ENCODE data around the gene AOC1.
"Not testable (repeated sequence)": the region's sequence is repeated elsewhere in the genome, so short reads cannot be mapped to it uniquely, and the experiment has no call there.

The AOC1 gene

GRCh38 chr7:150852371-150852905 lies at the start of gene AOC1:
Gene AOC1 (plus strand): TSS chr7:150852517. CDS start chr7:150856471, 3,954 bp downstream.
- FAIRE-seq (no peak), DNase-seq (ENCODE audit: insufficient read length, low spot score) (no peak)

GRCh38 chr7:150803161-150803860 lies 49.0 kb upstream of the AOC1 start:
- FAIRE-seq, result no peak

GRCh38 chr7:150804802-150805201 lies 47.5 kb upstream of the AOC1 start:
- FAIRE-seq (no peak), DNase-seq (ENCODE audit: insufficient read length, low spot score) (no peak)

More at GRCh38 chr7:150803161-150803860, 49.0 kb upstream of the AOC1 start:
- no peak for DNase-seq (ENCODE audit: insufficient read length, low spot score)

GRCh38 chr7:150805864-150806263 lies 46.5 kb upstream of the AOC1 start:
- no peak for FAIRE-seq
- DNase-seq (ENCODE audit: insufficient read length, low spot score), result no peak

- no peak for DNase-seq (ENCODE audit: insufficient read length, low spot score)
- no peak for FAIRE-seq
Observed at GRCh38 chr7:150806454-150806853, 45.9 kb upstream of the AOC1 start.

- FAIRE-seq (no peak), DNase-seq (ENCODE audit: insufficient read length, low spot score) (no peak)
Observed at GRCh38 chr7:150806863-150807262, 45.5 kb upstream of the AOC1 start.

- not testable (repeated sequence) for FAIRE-seq; DNase-seq (ENCODE audit: insufficient read length, low spot score)
Observed at GRCh38 chr7:150807616-150808438, 44.5 kb upstream of the AOC1 start.

GRCh38 chr7:150814328-150815001 lies 37.9 kb upstream of the AOC1 start:
- FAIRE-seq (no peak), DNase-seq (ENCODE audit: insufficient read length, low spot score) (no peak)

GRCh38 chr7:150818971-150819370 lies 33.3 kb upstream of the AOC1 start:
- FAIRE-seq (no peak), DNase-seq (ENCODE audit: insufficient read length, low spot score) (no peak)

- FAIRE-seq (no peak), DNase-seq (ENCODE audit: insufficient read length, low spot score) (no peak)
Observed at GRCh38 chr7:150820148-150820547, 32.2 kb upstream of the AOC1 start.

GRCh38 chr7:150820578-150821198 lies 31.6 kb upstream of the AOC1 start:
- FAIRE-seq, result no peak
- no peak for DNase-seq (ENCODE audit: insufficient read length, low spot score)

- FAIRE-seq (no peak), DNase-seq (ENCODE audit: insufficient read length, low spot score) (no peak)
Observed at GRCh38 chr7:150823043-150823442, 29.3 kb upstream of the AOC1 start.

- FAIRE-seq, result no peak
- DNase-seq (ENCODE audit: insufficient read length, low spot score), result no peak
Observed at GRCh38 chr7:150823484-150824126, 28.7 kb upstream of the AOC1 start.

GRCh38 chr7:150824379-150825177 lies 27.7 kb upstream of the AOC1 start:
- FAIRE-seq, result no peak
- DNase-seq (ENCODE audit: insufficient read length, low spot score), result no peak

GRCh38 chr7:150826061-150826849 lies 26.1 kb upstream of the AOC1 start:
- no peak for FAIRE-seq
- DNase-seq (ENCODE audit: insufficient read length, low spot score), result no peak

- DNase-seq (ENCODE audit: insufficient read length, low spot score) (no peak), FAIRE-seq (no peak)
Observed at GRCh38 chr7:150828384-150828783, 23.9 kb upstream of the AOC1 start.

GRCh38 chr7:150829426-150829825 lies 22.9 kb upstream of the AOC1 start:
- DNase-seq (ENCODE audit: insufficient read length, low spot score) (no peak), FAIRE-seq (no peak)

- DNase-seq (ENCODE audit: insufficient read length, low spot score) (no peak), FAIRE-seq (no peak)
Observed at GRCh38 chr7:150830937-150831336, 21.4 kb upstream of the AOC1 start.

- DNase-seq (ENCODE audit: insufficient read length, low spot score), result no peak
- FAIRE-seq, result no peak
Observed at GRCh38 chr7:150831851-150832250, 20.5 kb upstream of the AOC1 start.

Measured in GM19239 (cell line).